Fibroblast of skin of back (primary cell): Measurements from ENCODE around the gene CD34.
"Not testable (repeated sequence)": the region's sequence is repeated elsewhere in the genome, so short reads cannot be mapped to it uniquely, and the experiment has no call there.

Experiments used
- DNase-seq: peaks from one replicate; pipeline ENCODE4 v3.0.0-alpha.2; 2013

The CD34 gene

DNA sequence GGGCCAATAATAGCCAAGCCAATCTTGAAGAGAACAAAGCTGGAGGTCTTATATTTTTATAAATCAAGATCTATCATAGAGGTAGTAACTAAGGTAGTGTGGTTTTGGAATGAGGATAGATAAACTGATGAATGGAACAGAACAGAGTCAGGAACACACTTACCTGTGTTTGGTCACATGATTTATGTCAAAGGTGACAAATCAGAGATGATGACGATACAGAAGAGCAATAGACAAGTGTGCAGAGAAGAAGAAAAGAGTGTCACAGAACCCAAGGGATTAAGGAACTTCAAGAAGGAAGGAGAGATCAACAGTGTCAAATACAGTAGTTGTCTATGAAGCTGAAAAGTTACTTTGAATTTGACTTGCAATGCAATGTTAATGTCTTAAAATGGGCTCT is 16.1 kb upstream of the CD34 start:
- DNase-seq: no peak

DNA sequence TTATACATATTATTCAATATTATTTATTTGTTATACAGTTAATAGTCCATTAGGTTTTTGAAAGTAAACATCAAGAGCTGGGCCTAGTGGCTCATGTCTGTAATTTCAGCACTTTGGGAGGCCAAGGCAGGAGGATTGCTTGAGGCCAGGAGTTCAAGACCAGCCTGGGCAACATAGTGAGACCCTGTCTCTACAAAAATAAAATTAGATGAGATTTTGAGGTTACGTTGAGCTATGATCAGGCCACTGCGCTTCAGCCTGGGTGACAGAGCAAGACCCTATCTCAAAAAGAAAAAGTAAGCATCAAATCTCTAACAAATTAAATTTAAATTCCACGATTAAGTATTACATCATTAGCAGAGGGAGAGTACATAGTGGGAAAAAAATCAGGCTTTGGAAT is 15.0 kb upstream of the CD34 start:
- DNase-seq: not testable (repeated sequence)

DNA sequence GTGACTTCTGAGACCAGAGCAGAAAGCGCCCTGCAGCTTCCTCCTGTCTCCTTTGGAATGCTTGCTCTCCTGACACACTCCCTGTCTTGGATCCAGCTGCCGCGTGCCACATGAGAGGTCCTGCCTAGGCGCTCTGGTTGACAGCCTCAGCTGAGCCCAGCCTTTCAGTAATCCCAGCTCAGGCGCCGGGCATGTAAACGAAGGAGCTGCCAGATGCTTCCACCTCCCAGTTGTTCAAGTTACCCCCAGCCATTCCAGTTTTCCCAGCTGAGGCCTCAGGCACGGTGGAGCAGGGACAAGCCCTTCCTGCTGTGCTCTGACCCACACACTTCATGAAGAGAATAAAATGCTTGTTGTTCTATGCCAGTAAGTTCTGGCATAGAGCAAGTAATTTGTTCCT is 14.3 kb upstream of the CD34 start:
- DNase-seq: peak; percentile 47

DNA sequence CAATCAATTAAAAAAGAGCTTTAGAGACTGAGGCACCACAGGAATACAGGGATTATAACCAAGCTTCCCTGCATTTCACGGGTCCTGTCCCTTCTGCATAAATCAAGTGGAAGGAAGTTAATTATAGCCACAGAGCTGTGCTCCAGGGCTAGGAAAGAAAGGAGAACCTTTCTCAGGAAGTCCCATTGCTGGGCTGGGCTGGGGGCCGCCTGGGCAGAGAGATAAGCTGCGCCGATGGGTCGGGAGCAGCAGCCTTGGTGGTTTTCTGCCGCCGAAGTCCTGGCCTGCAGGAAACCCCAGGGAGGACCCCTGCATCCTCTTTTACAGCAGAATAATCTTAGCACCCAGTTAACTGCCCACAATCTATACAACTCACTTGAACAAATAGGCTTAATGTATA is 12.6 kb upstream of the CD34 start:
- DNase-seq: no peak

DNA sequence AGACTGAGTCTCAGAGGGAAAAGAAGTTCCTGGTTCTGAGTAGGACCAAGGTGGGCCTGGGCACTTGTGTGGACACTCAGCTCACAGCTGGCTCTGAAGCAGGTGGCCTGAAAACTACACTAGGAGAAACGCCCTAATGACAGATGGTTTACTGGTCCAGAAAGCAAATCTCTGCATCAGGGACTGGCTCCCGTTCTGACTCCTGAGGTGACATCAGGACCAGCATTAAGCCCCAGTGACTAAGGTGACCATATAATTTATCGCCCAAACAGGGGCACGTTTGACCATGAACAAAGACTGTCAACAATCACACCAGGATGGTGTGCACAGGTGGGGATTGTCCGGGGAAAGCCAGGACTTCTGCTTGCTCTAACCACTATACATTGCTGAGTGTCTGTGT is 12.2 kb upstream of the CD34 start:
- DNase-seq: no peak

DNA sequence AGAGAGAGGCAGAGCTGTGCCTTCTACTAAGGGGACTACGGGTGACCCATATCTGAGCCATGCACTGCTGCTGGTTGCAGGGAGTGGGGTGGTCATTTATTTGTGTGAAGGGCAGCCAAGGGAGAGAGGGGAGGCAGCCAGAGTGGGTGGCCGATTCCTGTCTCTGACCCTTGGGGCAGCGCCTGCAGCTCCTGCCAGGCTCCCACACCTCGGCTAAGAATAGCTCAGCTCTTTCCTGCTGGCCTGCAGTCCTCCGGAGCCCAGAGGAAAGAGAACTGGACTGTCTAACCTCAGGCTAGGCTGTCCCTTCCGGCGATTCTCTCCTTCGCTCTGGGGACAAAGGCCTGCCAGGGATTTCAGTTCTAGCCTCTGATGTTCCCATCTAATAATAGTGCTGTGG is 11.6 kb upstream of the CD34 start:
- DNase-seq: no peak

DNA sequence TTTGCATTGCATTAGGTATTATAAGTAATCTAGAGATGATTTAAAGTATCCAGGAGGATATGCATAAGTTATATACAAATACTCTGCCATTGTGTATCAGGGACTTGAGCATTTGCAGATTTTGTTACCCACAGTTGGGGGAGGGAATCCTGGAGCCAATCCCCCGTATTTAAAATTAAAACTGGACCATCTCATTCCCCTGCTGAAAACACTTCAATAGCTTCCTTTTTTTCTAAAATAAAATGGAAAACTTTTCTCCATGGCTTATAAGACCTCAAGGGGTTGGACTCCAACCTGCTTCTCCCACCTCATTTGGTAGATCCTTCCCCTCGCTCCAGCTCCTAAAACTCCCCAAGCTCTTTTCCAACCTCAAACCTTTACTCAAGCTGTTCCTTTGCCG is 10.4 kb upstream of the CD34 start:
- no peak for DNase-seq

DNA sequence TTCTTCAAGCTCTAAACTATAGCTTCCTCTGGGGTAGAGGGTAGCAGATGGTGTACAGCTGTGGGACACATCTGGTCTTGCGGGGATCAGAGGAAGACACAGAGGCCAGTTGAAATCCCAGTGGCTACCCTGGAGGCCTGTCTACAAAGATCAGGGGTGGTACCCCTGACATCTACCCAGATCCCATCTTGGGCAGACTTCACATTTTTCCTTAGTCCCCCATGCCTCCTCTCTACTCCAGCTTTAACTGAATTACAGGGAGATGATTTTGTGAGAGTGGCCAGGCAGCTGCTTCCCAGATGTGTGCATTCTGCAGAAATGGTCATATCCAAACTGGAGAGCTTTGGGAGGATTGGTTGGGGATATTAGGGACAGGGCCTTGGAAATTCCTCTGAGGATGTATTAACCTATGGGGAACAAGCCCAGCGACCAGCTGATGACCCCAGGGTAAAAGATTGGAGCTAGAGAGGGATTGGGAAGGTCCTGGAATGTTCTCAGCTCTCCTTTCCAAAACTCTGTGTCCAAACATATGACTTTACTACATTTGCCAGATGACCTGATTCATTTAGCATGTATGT is 9.6 kb upstream of the CD34 start:
- no peak for DNase-seq

DNA sequence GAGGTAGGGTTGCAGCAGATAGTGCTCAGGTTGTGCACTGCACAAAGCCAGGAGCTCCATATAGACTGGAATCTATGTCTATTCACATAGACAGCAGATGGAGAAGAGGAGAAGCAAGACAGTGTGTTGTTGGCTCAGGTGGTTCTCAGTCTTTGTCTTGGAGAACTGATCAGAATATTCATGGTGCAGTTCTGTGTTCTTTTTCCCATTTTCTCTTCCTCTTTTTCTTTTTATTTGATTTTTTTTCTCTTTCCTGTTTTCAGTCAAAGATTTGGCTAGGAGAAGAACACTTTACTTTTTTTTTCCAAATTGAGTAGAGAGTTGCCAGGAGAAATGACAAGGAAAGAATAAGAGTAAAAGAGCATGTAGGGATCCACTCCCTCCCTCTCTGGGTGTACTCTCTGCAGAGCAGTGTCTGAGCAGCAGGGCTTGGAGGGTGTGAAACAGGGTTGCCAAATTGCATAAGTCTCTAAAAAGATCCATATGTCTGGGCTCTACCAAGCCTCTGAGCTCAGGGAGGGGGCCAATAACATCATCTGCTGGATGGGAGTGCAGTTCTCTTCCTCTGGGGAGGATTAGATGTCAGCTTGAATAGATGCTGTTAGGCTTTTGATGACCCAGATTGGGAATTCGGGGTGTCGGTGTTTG is 8.7 kb upstream of the CD34 start:
- no peak for DNase-seq

DNA sequence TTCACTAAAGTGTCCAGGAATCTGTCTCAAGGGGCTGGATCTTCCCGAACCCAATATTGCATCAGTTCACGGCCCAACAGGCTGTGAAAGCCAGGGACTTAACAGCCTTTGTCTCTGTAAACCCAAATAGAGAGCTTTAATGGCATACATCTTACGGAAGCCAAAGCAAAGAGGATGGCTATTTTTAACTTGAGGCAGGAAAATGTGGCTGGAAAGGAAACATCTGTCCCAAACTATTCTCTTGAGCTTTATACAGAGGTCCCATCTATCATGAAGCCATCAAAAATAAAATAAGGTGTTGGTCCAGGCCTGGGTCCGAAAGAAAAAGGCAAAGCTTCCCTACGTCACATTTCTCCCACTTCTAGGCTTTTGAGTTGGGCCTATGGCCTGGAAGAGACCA is 7.7 kb upstream of the CD34 start:
- no peak for DNase-seq

DNA sequence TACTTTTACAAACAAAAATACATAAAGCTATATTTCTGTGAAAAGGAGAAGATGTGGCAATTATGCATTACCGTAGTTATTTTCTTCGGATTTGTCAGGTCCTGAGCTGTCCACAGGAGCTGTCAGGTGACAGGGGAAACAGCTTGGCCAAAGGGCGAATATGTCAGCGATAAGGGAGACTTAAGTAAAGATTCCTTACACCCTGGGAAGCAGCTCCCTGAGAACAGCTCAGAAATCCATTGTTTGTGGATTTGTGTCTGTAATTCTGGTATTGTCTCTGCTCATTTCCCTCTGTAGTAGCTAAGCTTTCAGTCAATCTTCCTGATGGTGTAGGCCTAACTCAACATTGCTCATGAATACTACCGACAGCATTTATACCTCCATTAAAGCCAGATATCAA is 7.1 kb upstream of the CD34 start:
- DNase-seq: no peak

DNA sequence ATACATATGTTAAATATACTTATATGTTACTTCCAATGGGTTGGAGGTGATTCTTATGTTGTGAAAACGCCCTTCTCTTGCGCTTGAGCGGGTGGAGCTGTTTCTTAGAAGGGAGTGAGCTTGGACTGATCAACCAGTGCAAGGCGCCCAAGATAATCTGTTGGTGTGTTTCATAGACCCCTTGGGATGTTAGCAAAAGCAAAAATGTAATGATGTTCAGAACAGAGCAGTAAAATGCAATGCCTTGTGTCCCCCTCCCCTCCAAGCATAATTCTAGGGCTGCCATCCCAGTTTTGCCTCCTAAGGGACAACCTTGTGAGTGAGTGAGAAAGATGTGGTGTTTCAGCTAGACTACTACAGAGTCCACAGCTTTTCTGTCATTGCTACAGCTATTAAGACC is 6.2 kb upstream of the CD34 start:
- DNase-seq: no peak

DNA sequence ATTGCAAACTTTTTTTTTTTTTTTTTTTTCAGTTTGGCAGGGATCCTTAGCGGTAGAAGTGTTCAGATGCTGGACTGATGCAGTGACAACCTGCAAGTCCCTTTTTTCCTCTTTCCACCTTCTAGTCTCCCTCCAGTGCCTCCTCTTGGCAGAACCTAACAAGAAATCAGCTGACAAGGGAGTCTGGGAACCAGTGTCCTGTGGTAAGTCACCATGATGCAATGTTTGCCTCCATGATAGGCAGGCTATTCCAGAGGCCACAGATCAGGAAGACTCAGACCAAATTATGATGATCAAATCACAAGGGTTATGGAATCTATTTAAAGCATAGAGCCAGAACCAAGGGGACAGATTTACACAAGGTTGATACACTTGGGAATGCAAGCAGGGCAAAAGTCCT is 3.0 kb upstream of the CD34 start:
- DNase-seq: no peak

DNA sequence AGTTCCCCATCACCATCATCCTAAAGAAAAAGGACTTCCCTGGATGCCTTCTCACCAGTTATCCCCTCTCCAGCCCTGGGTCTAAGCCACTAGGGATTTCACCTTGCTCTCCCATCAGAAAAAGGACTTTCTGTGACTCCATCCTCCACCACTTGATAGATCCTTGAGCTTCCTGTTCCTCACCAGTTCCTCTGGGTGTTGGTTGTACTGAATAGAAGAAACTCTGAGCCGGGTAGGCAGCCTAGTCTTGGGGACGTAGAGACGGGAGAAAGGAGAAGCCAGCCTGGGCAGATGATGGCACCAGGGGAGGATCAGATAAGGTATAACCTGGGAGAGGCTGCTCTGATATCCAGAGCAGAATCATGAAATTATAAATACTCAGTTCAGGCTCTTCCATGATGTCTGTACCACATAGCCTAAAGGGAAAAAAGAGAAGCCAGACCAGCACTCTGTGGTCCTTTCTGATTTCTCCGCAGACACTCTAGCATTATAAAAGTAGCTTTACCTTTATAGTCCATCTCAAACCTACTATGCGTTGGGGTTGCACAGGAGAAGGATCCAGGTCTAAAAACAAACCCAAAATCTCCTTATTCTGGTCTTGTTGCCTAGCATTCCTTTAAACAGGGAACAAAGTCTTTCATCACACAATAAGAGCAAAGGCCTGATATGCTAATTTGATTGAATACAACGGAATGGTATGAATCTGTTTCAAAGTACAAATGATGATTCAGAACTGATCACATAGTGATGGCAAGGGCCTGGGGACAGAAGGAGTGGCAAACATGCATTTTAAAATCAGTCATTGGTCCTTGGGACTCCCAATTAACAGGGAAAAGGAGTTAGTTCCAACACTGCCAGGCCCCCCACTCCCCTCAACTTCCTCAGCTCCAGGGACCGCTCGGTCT is 1.2 kb upstream of the CD34 start:
- no peak for DNase-seq

DNA sequence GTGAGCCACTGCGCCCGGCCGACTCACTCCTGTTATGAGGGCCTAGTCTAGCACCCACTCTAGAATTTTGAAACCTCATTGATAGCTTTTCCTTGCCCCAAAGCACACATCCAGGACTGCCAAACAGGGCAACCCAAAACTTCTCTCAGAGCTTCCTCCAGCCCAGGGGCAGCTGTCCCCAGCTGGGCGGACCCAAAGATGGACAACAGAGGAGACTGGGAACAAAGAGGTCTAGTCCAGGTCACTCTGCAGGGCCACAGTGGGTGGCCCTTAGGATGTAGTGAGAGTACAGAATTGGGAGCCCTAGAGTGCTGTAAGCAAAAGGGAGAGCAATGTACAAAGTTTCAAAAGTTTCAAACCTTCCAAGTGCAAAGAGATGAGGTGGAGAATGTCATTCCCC is 1.2 kb downstream of the CD34 start:
- no peak for DNase-seq

DNA sequence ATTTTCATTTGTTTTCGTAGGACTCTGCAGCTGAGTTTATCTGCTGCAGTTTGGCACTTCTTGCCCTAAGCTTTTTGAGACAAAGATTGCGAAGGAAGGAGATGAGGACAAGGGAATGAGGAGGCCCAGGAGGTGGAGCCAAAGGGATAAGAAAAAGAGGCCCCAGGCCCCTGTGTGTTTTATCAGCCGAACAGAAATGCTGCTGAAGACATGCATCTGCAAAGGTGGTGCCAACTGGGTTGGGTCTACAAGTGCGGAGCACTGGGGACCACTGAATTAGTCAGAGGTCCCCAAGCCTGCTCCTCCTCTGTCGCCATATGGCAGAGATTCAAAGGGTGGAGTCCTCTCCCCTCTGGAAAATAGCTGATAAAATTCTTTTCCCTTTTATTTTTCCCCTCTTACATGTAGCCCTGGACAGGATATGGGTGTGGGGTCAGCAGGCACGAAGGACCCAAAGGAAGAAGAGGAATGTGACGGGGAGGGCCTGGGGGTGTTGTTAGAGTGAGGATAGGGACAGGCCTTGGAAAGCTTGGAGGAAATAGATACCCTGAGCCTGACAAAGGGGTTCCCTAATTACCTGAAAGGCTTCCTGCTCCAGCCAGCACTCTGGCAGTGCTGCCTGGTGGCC is 2.7 kb downstream of the CD34 start:
- DNase-seq: no peak

DNA sequence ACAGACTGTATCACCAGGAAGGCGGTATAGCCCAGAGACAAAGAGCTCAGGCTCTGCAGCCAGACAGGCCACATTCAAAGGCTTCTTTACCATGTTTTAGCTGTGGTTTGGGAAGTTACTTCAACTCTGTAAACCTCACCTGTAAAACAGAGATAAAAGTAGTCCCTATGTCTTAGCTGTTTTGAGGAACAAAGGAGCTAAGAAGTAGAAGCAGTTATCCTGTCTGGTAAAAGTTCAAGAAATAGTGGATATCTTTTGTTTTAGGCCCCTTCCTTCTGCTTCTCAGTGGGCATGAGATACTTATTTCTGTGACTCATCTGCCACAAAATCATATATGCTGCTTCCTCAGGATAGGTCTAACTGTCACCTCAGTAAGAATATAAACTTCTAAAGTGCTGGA is 6.5 kb downstream of the CD34 start:
- DNase-seq: no peak

DNA sequence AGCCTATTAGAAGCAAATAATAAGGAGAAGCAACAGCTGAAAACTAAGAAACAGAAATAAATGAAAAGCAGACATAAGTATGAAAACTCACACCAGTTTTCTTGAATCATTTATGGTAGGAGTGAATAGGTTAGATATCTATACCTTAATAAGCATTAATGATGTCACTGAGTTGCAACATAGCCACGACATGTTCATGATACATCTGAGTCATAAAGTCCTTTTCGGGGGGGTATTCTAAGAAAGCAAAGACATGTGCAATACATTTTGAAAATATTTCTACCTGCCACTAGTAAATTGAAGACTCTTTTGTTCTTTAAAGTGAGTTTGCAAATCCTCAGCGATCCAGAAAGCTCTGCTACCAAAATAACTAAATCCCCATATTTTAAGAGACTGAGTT is 7.2 kb downstream of the CD34 start:
- no peak for DNase-seq

DNA sequence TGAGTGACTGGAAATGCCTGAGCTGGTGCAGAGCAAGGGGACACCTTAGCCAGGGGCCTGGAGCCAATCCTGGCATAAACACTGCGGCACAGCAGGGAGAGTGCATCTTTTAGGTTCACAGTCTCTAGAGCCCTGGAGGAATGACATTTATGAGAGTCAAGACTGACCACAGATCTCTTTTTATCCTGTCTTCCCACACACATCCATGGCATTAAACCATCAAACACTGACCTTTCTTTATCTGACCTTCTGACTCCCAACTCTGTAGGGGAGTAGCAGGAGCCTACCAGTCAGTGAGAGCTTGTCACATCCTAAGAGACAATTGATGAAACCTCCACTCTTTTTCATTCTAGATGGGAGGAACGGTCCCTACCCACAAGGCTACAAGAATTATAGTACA is 7.9 kb downstream of the CD34 start:
- DNase-seq: no peak

DNA sequence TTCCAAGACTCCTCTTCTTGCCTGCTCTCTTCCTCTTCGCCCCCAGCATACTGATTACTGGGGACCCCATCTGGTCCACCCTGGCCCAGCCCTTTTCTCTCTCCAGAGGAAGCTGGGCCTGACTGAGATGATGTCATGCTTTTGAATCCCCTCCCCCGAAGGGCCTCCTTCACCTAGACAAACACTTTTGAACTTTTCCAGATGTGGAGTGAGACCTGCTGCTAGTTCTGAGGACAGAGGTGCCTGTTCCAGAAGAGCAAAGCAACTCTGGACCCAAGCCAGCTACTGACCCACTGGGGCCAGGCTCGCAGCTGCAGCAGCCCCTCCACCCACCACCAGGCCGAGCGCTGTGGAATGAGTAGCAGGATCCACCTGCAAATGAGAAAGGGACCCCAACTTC is 8.4 kb downstream of the CD34 start:
- DNase-seq: no peak

DNA sequence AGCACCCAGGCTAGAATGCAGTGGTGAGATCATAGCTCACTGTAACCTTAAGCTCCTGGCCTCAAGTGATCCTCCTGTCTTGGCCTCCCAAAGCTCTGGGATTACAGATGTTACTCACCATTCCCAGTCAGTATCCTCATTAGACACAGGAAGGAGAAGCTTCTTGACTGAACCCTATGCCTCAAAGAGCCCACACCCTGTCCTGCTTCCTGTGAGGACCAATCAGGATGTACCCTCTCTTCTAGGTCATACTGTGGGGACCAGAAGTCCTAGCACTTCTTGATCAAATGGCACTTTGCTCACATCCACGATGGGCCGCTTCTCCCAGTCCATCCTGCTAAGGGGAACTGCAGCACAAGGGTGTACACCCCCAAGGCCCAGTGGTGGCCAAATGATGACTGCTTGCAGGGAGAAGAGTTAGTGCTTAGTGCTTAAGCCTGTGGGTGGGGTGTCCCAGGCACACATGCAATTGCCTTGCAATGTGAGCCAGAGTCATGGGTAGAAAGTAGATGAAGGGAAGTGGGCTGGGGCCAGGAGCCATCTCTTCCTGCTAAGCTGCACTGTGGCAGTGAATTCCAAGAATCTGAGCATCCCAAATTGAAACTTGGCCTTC is 9.8 kb downstream of the CD34 start:
- no peak for DNase-seq

DNA sequence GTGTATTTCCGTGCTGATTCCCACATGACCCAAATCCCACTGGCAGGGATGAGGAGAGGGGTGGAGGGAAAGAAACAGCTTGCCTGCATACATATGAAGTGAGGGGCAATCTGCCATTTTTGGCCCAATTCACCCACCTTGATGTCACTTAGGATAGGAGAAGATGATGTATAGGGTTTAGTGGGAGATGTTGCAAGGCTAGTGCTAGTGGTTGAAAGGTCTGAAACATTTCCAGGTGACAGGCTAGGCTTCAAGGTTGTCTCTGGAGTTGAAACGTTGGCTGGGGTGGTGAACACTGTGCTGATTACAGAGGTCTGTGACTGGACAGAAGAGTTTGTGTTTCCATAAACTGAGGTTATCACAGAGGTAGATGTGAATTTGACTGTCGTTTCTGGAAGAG is 12.1 kb downstream of the CD34 start:
- DNase-seq: no peak

DNA sequence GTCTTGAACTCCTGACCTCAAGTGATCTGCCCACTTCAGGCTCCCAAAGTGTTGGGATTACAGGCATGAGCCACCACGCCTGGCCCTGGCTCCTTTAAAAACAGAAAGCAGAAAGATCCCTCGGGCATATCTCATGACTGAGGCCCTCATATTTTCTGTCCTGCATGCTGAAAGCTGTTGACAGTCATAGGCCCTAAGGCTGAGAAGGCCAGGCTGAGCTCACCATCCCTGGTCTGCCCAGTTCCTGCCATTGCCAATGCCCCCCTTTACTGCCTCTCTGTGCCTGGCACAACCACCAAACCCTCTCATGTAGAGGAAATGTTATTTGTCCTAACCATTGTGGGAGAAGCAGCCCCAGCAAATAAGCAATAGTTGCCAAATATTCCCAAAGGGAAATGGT is 12.7 kb downstream of the CD34 start:
- no peak for DNase-seq
